ENCODE measurements around the gene PIP5KL1.
A peak's percentile ranks its signal among the peaks of the same experiment; 100 is the strongest.

PIP5KL1 gene
- 1.0 to 2.1 (median 1.9) reads per million in 3 experiments for total RNA-seq

DNA sequence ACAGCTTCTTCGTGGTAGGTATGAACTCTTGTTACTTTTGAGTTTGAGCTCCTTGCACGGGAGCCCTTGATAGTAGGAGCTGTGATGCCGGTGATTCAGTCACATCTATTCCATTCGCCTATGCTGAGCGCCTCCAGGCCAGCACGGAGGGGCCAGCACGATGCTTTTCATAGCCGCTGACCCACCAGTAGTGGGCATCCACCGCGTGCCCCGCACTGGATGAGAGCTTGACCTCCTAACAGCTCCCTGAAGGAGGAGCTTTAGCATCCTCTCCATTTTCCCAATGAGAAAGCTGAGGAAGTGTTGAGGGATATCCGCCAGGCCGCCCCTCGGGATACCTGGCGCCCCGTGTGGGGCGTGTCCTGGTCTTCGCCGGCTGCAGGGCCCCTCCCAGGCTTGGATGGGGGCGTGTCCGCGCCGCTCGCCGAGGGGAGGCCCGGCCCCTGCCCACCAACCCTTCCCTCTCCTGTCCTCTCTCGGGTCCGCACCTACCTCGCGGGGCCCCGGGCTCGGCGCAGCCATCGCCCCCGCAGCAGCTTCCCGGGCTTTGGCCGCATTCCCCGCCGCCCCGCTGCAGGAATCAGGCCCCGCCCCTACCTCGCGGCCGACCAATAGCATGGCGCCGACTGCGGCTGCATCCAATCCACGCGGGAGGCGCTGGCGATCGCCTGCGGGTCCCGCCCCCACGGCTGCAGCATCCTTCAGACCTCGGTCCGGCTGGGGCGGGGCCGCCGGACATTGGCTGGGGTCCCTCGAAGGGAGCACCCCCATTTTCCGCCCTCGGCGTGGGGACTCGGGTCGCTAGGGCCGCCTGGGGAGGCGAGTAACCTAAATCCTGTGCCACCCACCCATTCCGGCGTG lies at the start of gene PIP5KL1:
PIP5KL1 (minus strand) TSS at position 547 of the 861 bp plus-strand sequence; CDS start at position 522, 25 bp downstream.
- DNase-seq = peak; percentile 60

DNA sequence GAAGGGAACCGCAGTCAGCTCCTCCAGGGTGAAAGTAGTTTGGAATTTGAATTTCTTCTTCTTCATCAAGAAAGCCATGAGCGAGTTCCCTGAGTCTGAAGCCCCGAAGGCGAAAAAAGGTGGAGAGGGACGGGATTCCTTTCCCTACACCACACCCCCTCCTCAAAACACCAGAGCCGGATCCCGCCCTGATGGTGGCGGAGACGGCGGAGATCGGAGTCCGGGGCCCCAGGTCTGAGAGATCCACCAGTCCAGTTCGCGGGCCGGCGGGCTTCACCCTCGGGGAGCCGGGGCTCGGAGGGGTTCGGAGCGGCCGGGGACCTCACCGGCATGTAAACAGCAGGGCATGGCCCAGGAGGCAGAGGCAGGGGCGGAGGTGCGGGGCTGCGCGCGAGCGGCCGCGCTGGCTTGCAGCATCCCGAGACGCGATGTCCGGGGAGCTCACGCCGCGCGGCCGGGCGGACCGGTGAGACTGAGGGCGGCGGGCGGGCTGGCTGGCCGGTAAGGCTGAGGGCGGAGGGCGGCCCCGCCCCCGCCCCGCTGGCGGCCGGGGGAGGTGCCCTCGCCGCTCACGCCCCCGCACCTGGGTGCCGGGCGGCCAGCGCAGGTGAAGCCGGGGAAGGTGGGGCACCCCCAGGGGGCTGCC lies 49.6 kb upstream of the PIP5KL1 start:
- peak; percentile 45 for DNase-seq

- DNase-seq = no peak
Observed at GRCh38 chr9:127979333-127980059, 48.9 kb upstream of the PIP5KL1 start.

DNA sequence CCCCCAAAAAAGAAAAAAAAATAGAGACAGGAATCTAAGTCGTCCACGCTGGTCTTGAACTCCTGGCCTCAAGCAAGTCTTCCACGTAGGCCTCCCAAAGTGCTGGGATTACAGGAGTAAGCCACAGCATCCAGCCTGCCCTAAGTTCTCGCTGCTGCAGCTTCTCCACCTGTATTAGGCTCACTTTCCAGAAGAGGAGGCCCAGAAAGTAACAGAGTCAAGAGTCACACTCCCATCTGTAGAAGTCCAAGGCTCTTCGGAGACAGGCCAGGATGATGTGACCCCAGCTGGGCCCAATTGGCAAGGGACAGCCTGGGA lies 48.4 kb upstream of the PIP5KL1 start:
- DNase-seq = no peak

DNA sequence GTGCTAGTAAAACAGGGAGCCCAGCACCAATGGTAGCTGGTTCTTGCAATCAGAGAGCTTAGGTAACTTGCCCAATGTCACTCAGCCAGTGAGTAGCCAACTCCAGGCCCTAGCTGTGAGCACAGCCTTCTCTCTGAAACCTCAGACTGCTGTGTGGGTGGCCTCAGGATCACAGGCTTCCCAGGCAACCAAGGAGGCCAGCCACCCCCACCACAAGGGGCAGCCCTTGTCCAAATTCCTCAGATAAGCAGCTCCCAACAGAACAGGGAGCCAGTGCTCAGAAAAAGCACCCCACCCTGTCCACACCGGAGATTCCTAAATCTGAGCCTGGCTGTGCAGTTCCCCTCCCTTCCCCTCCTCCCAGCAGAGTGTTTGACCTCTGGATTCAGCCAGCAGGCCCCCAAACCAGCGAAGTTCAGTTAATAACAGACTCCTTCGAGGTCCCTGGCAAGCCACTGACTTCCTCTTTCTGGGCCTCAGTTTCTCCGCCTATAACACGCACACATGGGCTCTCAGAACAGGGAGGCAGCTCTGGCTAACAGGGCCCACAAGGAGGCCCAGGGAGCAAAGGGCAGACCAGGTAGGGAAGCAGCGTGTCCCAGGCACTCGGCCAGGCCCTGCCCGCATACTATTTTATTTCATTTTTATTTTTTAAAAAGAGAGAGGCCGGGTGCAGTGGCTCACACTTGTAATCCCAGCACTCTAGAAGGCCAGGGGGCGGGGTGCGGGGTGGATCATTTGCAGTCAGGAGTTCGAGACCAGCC lies 47.5 kb upstream of the PIP5KL1 start:
- no peak for DNase-seq

GRCh38 chr9:127977009-127977883 lies 46.7 kb upstream of the PIP5KL1 start:
- DNase-seq = no peak

GRCh38 chr9:127976498-127976897 lies 45.9 kb upstream of the PIP5KL1 start:
- peak; percentile 80 for DNase-seq

- no peak for DNase-seq
Observed at GRCh38 chr9:127975376-127976315, 45.1 kb upstream of the PIP5KL1 start.

DNA sequence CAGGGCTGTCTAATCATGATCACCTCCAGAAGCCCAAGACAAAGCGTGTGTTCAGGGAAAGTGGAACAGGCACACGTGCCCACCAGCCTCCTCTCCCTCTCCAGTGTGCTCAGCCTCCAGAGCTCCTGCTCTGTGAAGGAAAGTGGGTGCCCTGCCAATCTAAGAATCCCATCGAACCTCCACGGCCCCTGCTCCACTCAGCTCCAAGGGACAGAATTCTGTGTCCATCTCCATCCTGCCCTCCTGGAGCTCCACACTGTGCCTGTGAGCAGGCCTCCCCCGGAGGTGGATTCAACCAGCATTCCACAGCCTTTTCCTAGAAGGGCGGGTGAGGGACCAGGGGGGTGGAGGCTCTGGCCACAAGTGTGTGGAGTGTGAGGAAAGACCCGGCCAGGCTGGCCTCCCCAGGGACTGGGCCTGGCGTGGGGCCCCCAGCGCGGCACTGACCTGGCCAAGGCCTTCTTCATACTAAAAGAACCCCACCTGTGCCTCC lies 44.2 kb upstream of the PIP5KL1 start:
- no peak for DNase-seq

- DNase-seq = no peak
Observed at GRCh38 chr9:127974001-127974768, 43.6 kb upstream of the PIP5KL1 start.

DNA sequence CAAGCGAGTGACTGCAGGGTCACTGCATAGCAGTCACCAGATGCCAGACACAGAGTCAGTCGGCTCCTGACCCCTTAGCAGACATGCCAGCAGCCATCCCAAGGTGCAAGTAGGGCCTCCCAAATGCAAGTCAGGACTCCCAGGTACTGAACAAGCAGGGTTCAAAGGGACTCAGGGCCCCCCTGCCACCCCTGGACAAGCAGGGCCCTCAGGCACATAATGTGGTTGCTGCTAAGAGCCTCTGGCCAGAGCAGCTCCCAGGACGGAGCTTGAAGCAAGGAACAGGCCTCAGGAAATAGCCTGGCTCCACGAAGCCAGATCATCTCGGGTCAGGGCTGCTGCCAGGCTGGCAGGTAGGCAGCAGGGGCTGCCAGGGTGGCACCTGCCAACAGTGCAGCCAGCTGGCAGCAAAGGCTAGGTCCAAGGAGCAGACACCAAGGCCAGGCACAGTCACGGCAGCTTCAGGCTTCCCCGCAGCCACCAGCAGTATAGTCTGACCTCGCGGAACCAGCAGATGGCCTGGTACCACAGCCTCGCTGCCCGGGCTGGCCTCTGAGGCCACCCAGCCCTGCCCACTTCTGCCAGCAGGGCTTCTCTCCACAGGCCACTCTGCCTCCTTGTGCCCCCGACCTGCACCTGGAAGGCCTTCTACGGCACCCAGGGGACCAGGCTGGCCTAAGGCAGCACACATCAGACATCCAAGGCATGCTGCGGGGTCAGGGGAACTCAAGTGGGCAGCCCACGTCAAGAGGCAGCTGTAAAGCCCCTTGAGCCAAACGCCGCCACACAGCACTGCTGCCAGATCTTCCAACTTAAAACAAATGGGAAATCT lies 42.8 kb upstream of the PIP5KL1 start:
- DNase-seq = no peak

- no peak for DNase-seq
Observed at GRCh38 chr9:127972236-127972871, 41.8 kb upstream of the PIP5KL1 start.

GRCh38 chr9:127971357-127972235 lies 41.0 kb upstream of the PIP5KL1 start:
- DNase-seq = peak; percentile 50

DNA sequence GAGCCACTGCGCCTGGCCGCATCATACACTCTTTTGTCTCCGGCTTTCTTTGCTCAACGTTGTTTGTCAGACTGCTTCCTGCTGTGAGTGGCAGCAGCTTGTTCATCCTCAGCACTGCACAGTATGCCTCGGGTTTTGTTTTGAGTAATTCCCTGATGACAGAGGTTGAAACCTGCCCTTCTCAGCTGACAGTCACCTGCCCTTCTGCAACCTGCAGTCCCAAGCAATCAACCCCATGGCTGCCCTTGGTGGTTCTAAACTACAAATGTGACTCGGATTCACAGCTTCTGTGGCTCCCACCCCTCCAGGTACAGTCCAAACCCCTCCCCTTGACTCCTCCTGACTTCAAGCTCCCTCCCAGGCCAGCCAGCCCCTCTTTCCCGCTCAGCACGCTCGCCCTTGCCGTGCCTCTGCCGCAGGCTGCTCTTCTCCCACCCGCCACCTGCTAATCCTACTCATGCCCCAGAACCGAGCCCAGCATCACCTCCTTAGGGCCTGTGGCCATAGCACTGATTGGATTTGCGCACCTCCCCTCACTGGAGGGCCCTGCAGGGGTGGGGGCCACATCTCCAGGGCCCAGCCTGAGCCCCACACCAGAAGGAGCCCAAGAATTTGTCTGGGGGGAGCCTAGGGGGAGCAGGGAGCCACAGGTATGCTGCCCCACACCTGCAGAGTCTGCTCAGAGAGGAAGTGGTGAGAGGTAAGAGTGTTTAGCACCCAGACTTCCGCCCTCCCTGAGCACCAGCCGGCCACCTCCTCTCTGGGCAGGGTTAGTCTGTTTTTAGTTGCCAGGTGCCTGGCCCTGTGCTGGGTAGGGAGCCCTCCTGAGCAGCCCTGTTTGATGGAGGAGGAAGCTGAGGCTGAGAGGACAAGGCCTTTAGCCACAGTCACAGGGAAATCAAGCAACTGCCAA lies 40.1 kb upstream of the PIP5KL1 start:
- peak; percentile 78 for DNase-seq

GRCh38 chr9:127968700-127969383 lies 38.3 kb upstream of the PIP5KL1 start:
- DNase-seq = no peak

Measured in central memory CD4-positive, alpha-beta T cell (primary cell).